HepG2 (cell line): Measurements from ENCODE around the gene HYI. TPM values are rescaled to one million over a fixed set of nuclear protein-coding genes. Genes with fewer than 3 reads are reported as not detected.

Experiments used
- ATAC-seq: fragments of 200-7000 bp; cut with Tn5 transposase; 3 replicates; pipeline ENCODE4 v1.9.1; 2020; ENCODE audit warnings: mild to moderate bottlenecking, moderate library complexity
- BruUV-seq: library from RNA; stranded (reverse); fragments of 400-500 nt; replicated peaks from 2 replicates; lab custom pipeline; 2021; lab: Mats Ljungman, UMichigan
- CTCF ChIA-PET: fragments of 300-600 bp; formaldehyde crosslinking; extraction: SDS; loops from one replicate; lab custom pipeline; 2021; ENCODE audit warnings: low total read pairs, inconsistent platforms, low intra/inter-chr PET ratio; lab: Yijun Ruan, JAX
- POLR2A ChIA-PET: fragments of 350-600 bp; sonication (Branson Sonifier 250); formaldehyde crosslinking; loops from one replicate; lab custom pipeline; 2020; ENCODE audit warnings: antibody characterized with exemption, inconsistent platforms; lab: Yijun Ruan, JAX
- DNase-seq: peaks from one replicate; pipeline ENCODE4 v3.0.0-alpha.2; 2015; ENCODE audit warnings: low spot score
- FAIRE-seq: peaks from 3 replicates; lab custom pipeline; 2011; peaks lifted over from hg19 to GRCh38; lab: Jason Lieb, UNC
- H2AFZ ChIP-seq: one replicate; pipeline ENCODE4 v1.6.1; 2011; ENCODE audit warnings: low read length, inconsistent platforms
- H3K27ac ChIP-seq: fragments of 300-600 bp; 3 replicates; pipeline ENCODE4 v1.8.0; 2011; ENCODE audit warnings: mixed run types, mild to moderate bottlenecking, mixed read lengths, low read length, inconsistent platforms; ENCODE audit not compliant: insufficient read depth; ENCODE audit errors: extremely low read length
- H3K27me3 ChIP-seq, 2 experiments: fragments of 200-600 bp in 1 of 2; 2 replicates in 1 of 2; 3 replicates in 1 of 2; pipeline versions ENCODE4 v1.6.0 to v1.8.0; 2011; ENCODE audit warnings: low read length in 2 of 2, mild to moderate bottlenecking in 2 of 2, moderate library complexity in 2 of 2, inconsistent platforms in 1 of 2; ENCODE audit not compliant: insufficient read depth in 2 of 2, control insufficient read depth in 1 of 2
- H3K36me3 ChIP-seq, 2 experiments: fragments of 200-600 bp in 1 of 2; replicated peaks in 1 of 2; 2 replicates in 1 of 2; 3 replicates in 1 of 2; pipeline versions ENCODE4 v1.5.1 to v1.8.0; 2011; ENCODE audit warnings: low read length in 2 of 2, inconsistent platforms in 1 of 2; ENCODE audit not compliant: insufficient read depth in 2 of 2, control insufficient read depth in 1 of 2
- H3K4me1 ChIP-seq: 2 replicates; pipeline ENCODE4 v1.5.1; 2012; ENCODE audit warnings: low read length, inconsistent platforms; ENCODE audit not compliant: insufficient read depth
- H3K4me2 ChIP-seq: 2 replicates; pipeline ENCODE4 v1.6.0; 2011; ENCODE audit warnings: low read depth, low read length, inconsistent platforms
- H3K4me3 ChIP-seq, 3 experiments: fragments of 200-600 bp in 1 of 3; sonication (generic), shearing (Covaris generic) in 1 of 3; replicated peaks in 1 of 3; 2 replicates each; pipeline ENCODE4 v1.5.1; 2011 to 2016; ENCODE audit warnings: low read length in 3 of 3, inconsistent platforms in 2 of 3, low read depth in 2 of 3, mild to moderate bottlenecking in 2 of 3, control low read depth in 1 of 3, mixed read lengths in 1 of 3; ENCODE audit not compliant: insufficient read depth in 1 of 3
- H3K79me2 ChIP-seq: one replicate; pipeline ENCODE4 v1.6.1; 2011; ENCODE audit warnings: low read length, inconsistent platforms; ENCODE audit not compliant: insufficient read depth
- H3K9ac ChIP-seq: 2 replicates; pipeline ENCODE4 v1.6.0; 2011; ENCODE audit warnings: mild to moderate bottlenecking, low read depth, low read length, inconsistent platforms; ENCODE audit not compliant: insufficient read depth
- H3K9me3 ChIP-seq: 2 replicates; pipeline ENCODE4 v1.5.1; 2012; ENCODE audit warnings: mild to moderate bottlenecking, low read length
- H4K20me1 ChIP-seq: 2 replicates; pipeline ENCODE4 v1.6.0; 2011; ENCODE audit warnings: inconsistent platforms, mild to moderate bottlenecking, low read length, moderate library complexity; ENCODE audit not compliant: insufficient read depth
- CCDC6 ChIP-seq: sonication (generic); formaldehyde crosslinking; IDR thresholded peaks from 2 replicates; pipeline ENCODE4 v1.8.1; 2022; ENCODE audit warnings: mild to moderate bottlenecking, missing genetic modification reagents, moderate library complexity
- HMG20A ChIP-seq: IDR thresholded peaks from 2 replicates; pipeline ENCODE4 v1.6.1; 2016; ENCODE audit warnings: borderline replicate concordance
- MAX ChIP-seq: IDR thresholded peaks from 2 replicates; pipeline ENCODE4 v1.6.1; 2012; ENCODE audit warnings: inconsistent platforms
- MED8 ChIP-seq: sonication (generic); formaldehyde crosslinking; IDR thresholded peaks from 2 replicates; pipeline ENCODE4 v1.8.1; 2023; ENCODE audit warnings: mild to moderate bottlenecking, missing genetic modification reagents; ENCODE audit not compliant: insufficient replicate concordance
- NCOR1 ChIP-seq: fragments of 200-600 bp; sonication (generic); IDR thresholded peaks from 2 replicates; pipeline ENCODE4 v1.7.0; 2017; ENCODE audit warnings: antibody characterized with exemption, low read length, borderline replicate concordance
- RARA ChIP-seq: IDR thresholded peaks from 2 replicates; pipeline ENCODE4 v1.6.1; 2016; ENCODE audit warnings: missing genetic modification reagents, missing compliant biosample characterization
- RXRA ChIP-seq: sonication (generic); formaldehyde crosslinking; IDR thresholded peaks from 2 replicates; pipeline ENCODE4 v1.5.1; 2020; ENCODE audit warnings: missing genetic modification reagents
- TAF1 ChIP-seq: sonication (generic); formaldehyde crosslinking; IDR thresholded peaks from 2 replicates; pipeline ENCODE4 v1.4.0; 2020; ENCODE audit warnings: missing genetic modification reagents
- ZFP82 ChIP-seq: sonication (generic); formaldehyde crosslinking; IDR thresholded peaks from 2 replicates; pipeline ENCODE4 v1.5.1; 2020; ENCODE audit warnings: mild to moderate bottlenecking, missing genetic modification reagents, borderline replicate concordance
- ZNF468 ChIP-seq: sonication (generic); formaldehyde crosslinking; IDR thresholded peaks from 2 replicates; pipeline ENCODE4 v1.8.0; 2022; ENCODE audit warnings: mild to moderate bottlenecking, moderate library complexity, missing genetic modification reagents
- ZNF607 ChIP-seq: sonication (generic); formaldehyde crosslinking; IDR thresholded peaks from 2 replicates; pipeline ENCODE4 v1.5.1; 2020; ENCODE audit warnings: missing genetic modification reagents, mild to moderate bottlenecking, borderline replicate concordance
- ZNF691 ChIP-seq: sonication (generic); formaldehyde crosslinking; IDR thresholded peaks from 2 replicates; pipeline ENCODE4 v1.4.0; 2020; ENCODE audit warnings: missing genetic modification reagents, low read depth, mild to moderate bottlenecking, borderline replicate concordance
- ZNF720 ChIP-seq: sonication (generic); formaldehyde crosslinking; IDR thresholded peaks from 2 replicates; pipeline ENCODE4 v1.4.0; 2020; ENCODE audit warnings: missing genetic modification reagents
- WGBS: methylation state at CpG from one replicate; pipeline ENCODE4 v1.1.6; 2017; ENCODE audit warnings: low lambda C conversion rate; 5-methylcytosine and 5-hydroxymethylcytosine counted together
- in situ Hi-C: cut with HindIII; loops from 2 replicates; pipeline ENCODE4 v1.10.0; 2017; ENCODE audit warnings: low pct_unique_long_range_greater_than_20kb; ENCODE audit not compliant: extremely low pct_ligation_motif_present
- intact Hi-C: fragments of 100-400 bp; cut with micrococcal nuclease; formaldehyde crosslinking; loops from one replicate; pipeline ENCODE4 v1.10.0; 2022; ENCODE audit not compliant: unreplicated experiment
- microRNA-seq: library from miRNA; unstranded; fragments of <30 nt; microRNA quantifications from one replicate; pipeline ENCODE4, GENCODE V29; 2020
- polyA plus RNA-seq, 8 experiments: library from polyadenylated mRNA; depleted of rRNA in 3 of 8; stranded (reverse) in 7 of 8; unstranded in 1 of 8; fragments of >200 nt; fragmentation: Illumina TruSeq in 4 of 8; extraction: Trizol in 4 of 8; gene quantifications; 2 replicates each; pipeline versions ENCODE4 v1.2.1 to v1.2.3, GENCODE V29; 2011 to 2016; ENCODE audit warnings: low read depth in 4 of 8, missing spikeins in 1 of 8, mixed read lengths in 1 of 8; ENCODE audit not compliant: insufficient read depth in 1 of 8
- small RNA-seq, 3 experiments: library from RNA; depleted of rRNA; stranded (forward); fragments of <200 nt; gene quantifications; one replicate each; pipeline ENCODE3, GENCODE V24; 2012; ENCODE audit warnings: low read depth in 2 of 3, low replicate concordance in 1 of 3; ENCODE audit not compliant: insufficient read length in 3 of 3, insufficient read depth in 2 of 3
- total RNA-seq, 5 experiments: library from RNA; depleted of rRNA; stranded (reverse); fragments of >200 nt; fragmentation: Illumina TruSeq; extraction: Trizol; gene quantifications; 2 replicates each; pipeline ENCODE4 v1.2.3, GENCODE V29; 2016; ENCODE audit warnings: low read depth in 1 of 5

Gene HYI
- total and polyA plus RNA-seq, 2 of the 13 experiments (the other 11 are each of a cell fraction or from before 2014, with no cell fraction given): not detected

- Histone ChIP-seq H3K79me2 (no peaks in the 10 kb centered on the region), H4K20me1 (no peaks in the 10 kb centered on the region), H3K4me3 (no peak overlapping the region), H3K36me3 (peaks cover 8 to 20% of the 10 kb centered on the region in 2 experiments; a peak in 4 of 5 replicates), H3K27me3 (no peaks in the 10 kb centered on the region), H3K27ac (no peak overlapping the region), H3K9me3 (no peaks in the 10 kb centered on the region), H3K9ac (no peak overlapping the region), H3K4me2 (no peak overlapping the region), H2AFZ (no peak overlapping the region), H3K4me1 (peaks cover 10% of the 10 kb centered on the region)
- POLR2A ChIA-PET: no interaction called here
- TF ChIP-seq ZNF607 (CRISPR knock-in tag): no peak
- no peak for TF ChIP-seq NCOR1
- no peak for TF ChIP-seq RXRA
- TF ChIP-seq MAX: no peak
- TF ChIP-seq CCDC6 (CRISPR knock-in tag): no peak
- TF ChIP-seq ZFP82 (CRISPR knock-in tag): no peak
- TF ChIP-seq ZNF691 (CRISPR knock-in tag): no peak
- TF ChIP-seq HMG20A (CRISPR knock-in tag): no peak
- TF ChIP-seq MED8 (CRISPR knock-in tag): no peak
- TF ChIP-seq ZNF720 (CRISPR knock-in tag): no peak
- TF ChIP-seq TAF1: no peak
- TF ChIP-seq ZNF468: no peak
- no peak for TF ChIP-seq RARA (CRISPR knock-in tag)
- WGBS: 90% methylated on average over 6 of the region's 6 CpGs
- no peak for DNase-seq
- FAIRE-seq: no peak
- intact Hi-C loops (loop anchor here (5.0 kb wide), 1 partner anchor 525 kb away; no protein-coding TSS in a partner anchor), in situ Hi-C loops (loop anchor here (25.0 kb wide), 1 partner anchor 490 kb away; no protein-coding TSS in a partner anchor)
- no peak for ATAC-seq
- BruUV-seq: no TSS peak
- CTCF ChIA-PET: no interaction called here
Measured at GRCh38 chr1:43402089-43402865, 51.5 kb downstream of the HYI start.

Small RNAs within 50 kb of the gene (microRNA-seq; reads per million reads assigned to microRNA genes)
- gene MIR6735: 1.0 reads per million

Small RNAs within 50 kb of the gene (small RNA-seq; reads per million reads assigned to genes)
- 0 reads per million in 3 experiments for gene MIR6735

Other genes starting within 250 kb of the HYI start
- not detected in 2 replicates for gene TMEM125, start 183.9 kb downstream of the HYI start, total RNA-seq (2016; rRNA removed; fragmentation: Illumina TruSeq; extraction: Trizol)
- gene TMEM125, start 183.9 kb downstream of the HYI start, polyA plus RNA-seq (2011; rRNA removed): 0.03 TPM in 1 of 2 replicates, not detected in the other
- gene C1orf210, start 168.3 kb downstream of the HYI start, total RNA-seq (2016; rRNA removed; fragmentation: Illumina TruSeq; extraction: Trizol): 0.49 and 0.52 TPM in 2 replicates
- 5.1 and 7.1 TPM in 2 replicates for gene C1orf210, start 168.3 kb downstream of the HYI start, polyA plus RNA-seq (2011; rRNA removed)
- gene TIE1, start 152.9 kb downstream of the HYI start, total RNA-seq (2016; rRNA removed; fragmentation: Illumina TruSeq; extraction: Trizol): 0.20 and 0.84 TPM in 2 replicates
- 0.58 and 2.5 TPM in 2 replicates for gene TIE1, start 152.9 kb downstream of the HYI start, polyA plus RNA-seq (2011; rRNA removed)
- gene MPL, start 116.1 kb downstream of the HYI start, total RNA-seq (2016; rRNA removed; fragmentation: Illumina TruSeq; extraction: Trizol): not detected in 2 replicates
- not detected in 2 replicates for gene MPL, start 116.1 kb downstream of the HYI start, polyA plus RNA-seq (2011; rRNA removed)
- gene CDC20, start 95.0 kb downstream of the HYI start, total RNA-seq (2016; rRNA removed; fragmentation: Illumina TruSeq; extraction: Trizol): 90.0 and 97.8 TPM in 2 replicates
- 39.5 and 57.9 TPM in 2 replicates for gene CDC20, start 95.0 kb downstream of the HYI start, polyA plus RNA-seq (2011; rRNA removed)
- 29.7 and 55.2 TPM in 2 replicates for gene ELOVL1, start 85.9 kb downstream of the HYI start, total RNA-seq (2016; rRNA removed; fragmentation: Illumina TruSeq; extraction: Trizol)
- 77.4 and 95.9 TPM in 2 replicates for gene ELOVL1, start 85.9 kb downstream of the HYI start, polyA plus RNA-seq (2011; rRNA removed)
- gene MED8, start 64.1 kb downstream of the HYI start, total RNA-seq (2016; rRNA removed; fragmentation: Illumina TruSeq; extraction: Trizol): 77.4 and 112 TPM in 2 replicates
- gene MED8, start 64.1 kb downstream of the HYI start, polyA plus RNA-seq (2011; rRNA removed): 13.0 and 16.9 TPM in 2 replicates
- 5.6 and 8.0 TPM in 2 replicates for gene SZT2, start 64.0 kb downstream of the HYI start, total RNA-seq (2016; rRNA removed; fragmentation: Illumina TruSeq; extraction: Trizol)
- gene SZT2, start 64.0 kb downstream of the HYI start, polyA plus RNA-seq (2011; rRNA removed): 8.8 and 9.8 TPM in 2 replicates
- gene PTPRF, start 77.0 kb upstream of the HYI start, total RNA-seq (2016; rRNA removed; fragmentation: Illumina TruSeq; extraction: Trizol): 47.3 and 55.9 TPM in 2 replicates
- 167 and 213 TPM in 2 replicates for gene PTPRF, start 77.0 kb upstream of the HYI start, polyA plus RNA-seq (2011; rRNA removed)
- gene KDM4A, start 196.2 kb upstream of the HYI start, total RNA-seq (2016; rRNA removed; fragmentation: Illumina TruSeq; extraction: Trizol): 20.9 and 27.4 TPM in 2 replicates
- gene KDM4A, start 196.2 kb upstream of the HYI start, polyA plus RNA-seq (2011; rRNA removed): 8.7 and 9.7 TPM in 2 replicates